ENCODE data around the gene CBLN1.
"Not testable (repeated sequence)": the region's sequence is repeated elsewhere in the genome, so short reads cannot be mapped to it uniquely, and the experiment has no call there.

The CBLN1 gene

DNA sequence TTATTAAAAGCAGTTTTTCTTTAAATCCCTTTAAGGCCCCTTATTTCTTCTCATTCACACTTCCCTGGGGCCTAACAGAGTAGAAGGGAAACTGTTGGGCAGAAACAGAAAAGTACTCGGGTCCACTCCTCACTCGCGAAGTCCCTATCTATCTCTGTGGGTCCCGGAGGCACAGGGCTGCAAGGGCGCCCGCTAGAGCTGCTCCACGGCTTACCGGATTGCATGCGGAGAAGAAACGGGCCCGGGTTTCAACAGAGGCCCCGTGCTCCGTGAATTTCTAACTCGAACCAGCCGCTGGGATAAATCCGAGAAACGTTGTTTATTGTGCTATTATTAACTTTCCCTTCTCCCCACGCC, 4.3 kb downstream of the CBLN1 start:
- no peak for DNase-seq

DNA sequence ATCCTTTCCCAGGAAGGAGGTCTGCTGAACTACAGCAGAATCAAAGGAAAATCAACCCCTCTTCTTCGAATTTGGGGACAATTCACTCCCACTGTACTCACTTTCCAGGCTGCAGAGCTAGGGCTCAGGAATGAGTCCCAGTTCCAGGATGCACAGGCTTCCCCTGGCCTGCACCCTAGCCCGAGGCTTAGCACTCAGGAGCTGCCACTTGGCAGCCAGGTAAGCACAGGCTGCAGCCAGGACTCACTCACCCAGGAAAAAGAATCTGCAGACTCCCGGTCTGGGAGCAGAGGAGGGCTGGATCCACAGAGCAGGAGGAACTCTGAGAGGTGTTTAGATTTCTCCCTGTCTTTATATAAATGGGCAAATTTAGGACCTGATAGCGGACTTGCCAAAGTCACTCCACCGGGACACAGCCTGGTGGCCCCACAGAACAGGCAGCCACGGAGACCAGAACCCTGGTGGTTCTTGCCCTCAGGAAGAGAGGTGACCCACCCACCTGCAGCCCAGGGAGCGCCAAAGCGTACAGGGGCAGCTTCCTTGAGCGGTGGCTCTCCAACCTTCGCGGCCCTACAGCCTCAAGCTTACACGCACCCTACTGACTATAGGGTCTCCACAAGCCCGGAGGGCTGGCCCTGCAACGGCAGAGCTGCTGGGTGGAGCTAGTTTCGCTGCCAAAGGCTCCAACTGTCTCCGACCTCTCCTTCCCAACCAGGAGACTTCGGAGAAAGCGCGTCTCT, 4.8 kb downstream of the CBLN1 start:
- no peak for DNase-seq

DNA sequence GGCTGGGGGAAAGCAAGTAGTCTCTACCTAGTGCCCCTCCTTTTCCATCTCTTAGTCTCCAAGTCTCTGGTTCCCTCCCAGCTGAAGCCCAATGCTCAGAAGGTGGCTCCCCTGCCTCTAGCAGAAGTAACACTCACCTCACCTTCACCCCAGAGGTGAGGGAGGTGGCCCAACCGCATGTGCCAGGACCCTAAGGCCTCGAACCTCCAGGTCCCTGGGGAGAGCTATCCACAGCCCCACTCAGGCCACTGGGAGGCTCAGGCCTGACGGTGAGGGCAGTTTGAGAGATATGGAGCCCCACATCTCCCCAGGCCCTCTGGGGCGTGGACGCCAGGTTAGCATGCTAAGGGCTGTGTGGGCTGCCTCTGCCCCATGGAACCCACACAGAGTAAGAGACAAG, 5.8 kb downstream of the CBLN1 start:
- no peak for DNase-seq

DNA sequence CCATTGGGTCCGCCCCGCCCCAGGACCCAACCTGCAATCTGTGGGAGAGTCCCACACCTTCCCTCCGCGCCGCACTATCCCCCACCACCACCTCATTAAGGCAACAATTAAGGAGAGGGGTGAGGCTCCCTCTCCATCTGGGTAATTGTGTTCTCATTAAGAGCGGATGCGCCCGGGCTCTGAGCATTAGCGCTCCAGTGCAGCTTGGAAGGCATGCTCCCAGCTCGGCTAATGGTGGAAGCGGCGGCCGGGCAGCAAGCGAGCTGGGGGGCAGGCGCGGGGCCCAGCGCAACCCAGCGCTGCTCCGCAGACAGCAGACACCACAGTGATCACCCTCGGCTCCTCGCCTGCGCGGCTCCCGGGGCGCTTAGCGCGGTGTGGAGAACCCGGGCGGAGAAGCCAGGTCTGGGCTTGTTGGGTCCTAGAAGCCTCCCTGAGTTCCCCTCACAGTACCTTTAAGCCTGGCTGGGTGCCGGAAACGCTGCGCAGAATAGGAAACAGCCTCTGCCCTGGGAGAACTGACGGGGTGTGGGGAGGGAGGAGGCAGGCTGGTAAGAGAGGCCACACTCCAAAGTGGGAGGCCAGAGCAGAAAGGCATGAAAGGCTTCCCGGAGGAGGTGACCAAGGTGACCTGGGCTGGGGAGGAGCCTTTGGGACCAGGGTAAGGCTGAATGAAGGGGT, 6.4 kb downstream of the CBLN1 start:
- no peak for DNase-seq

DNA sequence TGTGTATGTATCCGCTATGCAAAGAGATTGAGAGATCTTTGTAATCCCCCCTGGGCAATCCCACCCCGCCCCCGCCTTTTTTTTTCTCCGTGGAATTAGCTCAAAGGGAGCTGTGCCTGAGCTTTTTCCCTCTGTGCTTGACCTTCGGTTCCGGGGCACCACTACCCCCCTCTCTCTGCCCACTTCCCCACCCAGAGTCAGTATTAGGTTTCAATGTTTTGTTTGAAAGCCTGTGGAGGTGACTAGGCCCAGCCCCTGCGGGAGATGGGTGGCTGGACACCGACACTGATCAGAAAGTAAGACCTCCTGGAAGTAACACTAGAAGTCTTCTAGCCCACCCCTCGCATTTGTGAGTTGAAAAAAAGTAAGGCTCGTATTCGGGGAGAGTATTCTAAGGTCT, 7.0 kb downstream of the CBLN1 start:
- no peak for DNase-seq

DNA sequence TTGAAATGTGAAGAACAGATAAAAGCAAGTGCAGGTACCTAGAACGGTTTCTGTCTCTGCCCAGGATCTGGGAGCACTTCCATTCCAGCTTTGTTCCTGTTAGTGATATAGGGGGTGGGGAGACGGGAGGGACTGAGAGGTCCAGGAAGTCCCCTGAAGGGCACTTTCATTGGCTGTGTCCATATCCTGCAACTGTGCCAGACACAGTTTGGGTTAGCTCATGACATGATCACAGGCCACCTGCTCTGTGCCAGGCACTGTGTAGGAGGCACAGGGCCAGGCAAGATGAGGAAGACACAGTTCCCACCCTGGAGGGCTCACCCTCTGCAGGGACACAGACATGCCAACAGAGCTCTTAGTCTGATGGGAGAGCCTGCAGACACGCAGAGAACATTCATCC, 7.9 kb downstream of the CBLN1 start:
- DNase-seq, result no peak

DNA sequence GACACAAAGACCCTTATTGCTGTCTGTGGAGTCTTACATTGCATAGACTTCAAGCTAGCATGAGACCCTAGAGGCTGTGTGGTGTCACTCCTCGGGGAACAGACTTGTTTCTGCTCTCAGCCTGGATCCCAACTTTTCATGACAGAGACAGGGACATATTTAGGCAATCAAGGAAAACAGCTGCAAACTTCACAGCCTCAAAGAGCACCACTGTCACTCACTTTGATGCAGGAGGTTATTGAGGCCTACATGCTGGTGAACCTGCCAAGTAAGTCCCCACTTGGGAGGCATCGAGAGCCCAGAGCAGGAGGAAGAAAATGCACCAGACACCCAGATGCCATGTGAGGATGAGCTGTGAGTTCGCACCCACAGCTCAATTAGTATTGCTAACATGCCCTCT, 10.3 kb downstream of the CBLN1 start:
- no peak for DNase-seq

DNA sequence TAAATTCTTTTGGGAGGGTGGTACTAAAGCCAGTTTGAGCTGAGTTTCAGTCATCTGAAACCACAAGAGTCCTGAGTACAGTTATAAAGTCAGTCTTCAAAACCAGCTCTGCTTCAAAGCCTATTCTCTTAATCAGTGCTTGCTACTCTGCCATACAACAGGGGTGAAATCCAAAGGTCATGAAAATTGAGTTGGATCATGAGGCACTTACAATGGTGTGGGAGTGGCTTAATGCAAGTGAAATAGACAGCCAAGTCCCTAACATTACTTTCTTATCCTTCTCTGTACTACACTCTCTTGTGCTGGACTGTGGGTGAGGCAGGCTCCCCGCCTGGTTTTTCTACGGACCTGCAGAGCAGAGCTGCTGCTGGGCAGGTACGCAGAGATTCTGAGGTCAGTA, 12.4 kb downstream of the CBLN1 start:
- DNase-seq, result no peak

DNA sequence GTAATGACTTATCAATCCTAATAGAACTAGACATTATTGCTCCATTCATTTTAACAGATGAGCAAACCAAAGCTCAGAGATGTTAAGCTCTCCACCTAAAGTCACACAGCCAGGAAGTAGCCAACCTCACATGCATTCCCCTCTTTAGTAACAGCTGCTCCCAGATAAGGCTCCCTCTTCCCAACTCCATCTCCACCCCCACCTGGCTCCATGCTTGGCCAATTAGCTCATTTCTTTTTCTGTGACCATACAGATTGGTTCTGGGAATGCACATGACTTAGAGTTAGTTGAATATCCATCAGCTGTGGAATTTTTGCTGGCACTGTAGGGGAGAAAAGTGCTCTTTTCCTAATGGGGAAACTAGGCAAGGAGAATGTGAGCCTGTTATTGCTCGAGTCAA, 13.0 kb downstream of the CBLN1 start:
- no peak for DNase-seq

DNA sequence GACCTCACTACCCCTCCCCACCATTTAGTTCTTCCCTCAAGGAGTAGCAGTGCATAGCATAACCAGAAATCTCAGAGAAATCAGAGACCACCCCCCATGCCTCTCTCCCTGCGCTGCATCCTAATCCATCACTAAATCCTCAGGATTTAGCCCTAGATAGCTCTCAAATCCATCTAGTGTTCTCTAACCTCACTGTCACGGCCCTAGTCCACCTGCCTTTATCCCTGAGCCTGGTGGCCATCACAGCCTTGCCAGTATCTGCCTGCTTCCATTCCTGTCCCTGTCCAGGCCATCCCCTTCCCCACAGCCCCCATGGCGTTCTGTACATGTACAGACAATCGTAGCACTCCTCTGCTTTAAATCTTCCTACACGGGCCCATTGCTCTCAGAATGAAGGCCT, 19.1 kb downstream of the CBLN1 start:
- no peak for DNase-seq

DNA sequence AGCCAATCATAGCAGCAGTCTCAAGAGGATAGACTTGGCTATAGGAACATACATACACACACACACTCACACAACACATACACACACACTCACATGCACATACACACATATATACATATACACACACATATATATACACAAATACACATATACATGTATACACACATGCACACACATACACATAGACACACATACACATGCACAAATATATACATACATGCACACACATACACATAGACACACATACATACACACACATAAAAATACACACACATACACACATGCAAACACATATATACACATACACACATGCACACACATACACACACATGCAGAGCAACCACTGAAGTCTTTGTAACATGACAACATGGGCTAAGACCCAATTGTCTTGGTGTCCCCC, 19.7 kb downstream of the CBLN1 start:
- no peak for DNase-seq

DNA sequence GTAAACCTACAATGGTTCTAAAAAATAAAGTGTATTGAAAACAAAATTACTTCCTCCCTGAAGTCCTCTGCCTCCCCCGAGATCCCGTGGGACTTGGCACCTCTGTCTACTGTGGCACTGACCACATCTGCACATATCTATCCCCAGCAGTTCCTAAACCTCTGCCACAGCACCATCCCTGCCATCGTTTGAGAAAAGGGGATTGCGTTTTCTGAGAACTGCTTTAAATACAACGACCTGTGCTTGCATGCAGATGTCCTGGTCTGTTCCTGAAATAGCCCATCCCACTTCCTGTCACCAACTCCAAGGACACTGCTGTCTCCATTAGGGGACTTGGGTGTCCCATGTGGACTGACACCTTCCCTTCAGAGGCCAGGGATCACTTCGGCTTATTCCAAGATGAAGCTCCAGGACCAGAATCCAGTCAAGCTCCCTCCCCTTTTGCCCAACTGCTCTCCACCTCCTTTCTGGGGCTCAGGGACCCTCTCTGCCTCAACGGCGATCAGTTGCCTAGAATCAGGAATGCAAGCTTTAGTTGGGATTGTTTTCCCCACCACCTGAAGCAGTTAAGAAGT, 20.6 kb downstream of the CBLN1 start:
- no peak for DNase-seq

DNA sequence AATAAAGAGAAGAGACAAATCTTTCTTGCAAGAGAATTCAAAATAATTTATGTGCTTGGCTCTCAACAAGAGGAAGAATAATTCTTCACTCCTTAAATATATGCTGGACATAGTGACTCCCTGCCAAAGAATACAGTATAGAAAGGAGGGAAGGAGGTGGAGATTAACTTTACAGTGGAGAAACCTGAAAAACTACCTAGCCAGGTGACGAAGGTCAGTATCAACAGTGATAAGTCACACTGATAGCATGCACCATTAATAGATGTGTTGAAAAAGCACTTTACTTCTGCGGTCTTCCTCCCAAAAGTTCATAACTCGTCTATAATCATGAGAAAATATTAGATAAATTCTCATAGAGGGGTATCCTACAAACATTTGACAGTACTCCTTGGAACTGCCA, 21.4 kb downstream of the CBLN1 start:
- no peak for DNase-seq

DNA sequence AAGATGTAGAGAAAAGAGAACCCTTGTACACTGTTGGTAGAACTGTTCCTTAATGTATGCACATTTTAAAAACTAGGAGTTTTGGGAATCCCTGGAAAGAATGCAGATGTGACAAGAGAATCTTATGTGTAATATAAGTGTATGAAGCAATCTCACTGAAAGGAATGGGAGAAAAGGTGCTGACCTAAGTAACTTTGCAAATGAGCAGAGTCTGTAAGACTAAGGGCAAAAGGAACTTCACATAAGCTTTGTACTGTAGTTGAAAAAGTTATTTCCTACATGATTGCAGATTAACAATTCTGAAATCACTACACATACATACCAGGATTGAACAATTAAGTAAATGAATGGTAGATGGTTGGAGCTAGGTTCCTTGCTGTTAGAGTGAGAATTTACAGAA, 22.3 kb downstream of the CBLN1 start:
- no peak for DNase-seq

DNA sequence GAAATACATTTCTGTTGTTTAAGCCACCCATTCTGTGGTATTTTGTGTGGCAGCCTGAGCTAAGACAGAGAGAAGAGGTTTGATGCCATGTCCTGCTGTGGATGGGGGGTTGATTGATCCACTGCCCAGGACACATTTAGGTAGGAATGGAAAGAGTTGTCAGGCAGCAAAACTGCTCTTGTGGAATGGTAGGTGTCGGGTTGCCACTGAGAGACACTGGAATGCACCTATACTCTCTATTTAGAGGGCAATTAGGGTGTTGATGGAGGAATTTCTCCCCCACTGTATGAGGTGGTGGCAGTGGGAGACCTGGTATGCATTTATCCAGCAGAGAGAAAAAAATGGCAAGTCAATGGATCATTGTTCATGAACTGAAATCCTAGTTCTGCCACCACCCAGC, 30.9 kb downstream of the CBLN1 start:
- DNase-seq, result no peak

DNA sequence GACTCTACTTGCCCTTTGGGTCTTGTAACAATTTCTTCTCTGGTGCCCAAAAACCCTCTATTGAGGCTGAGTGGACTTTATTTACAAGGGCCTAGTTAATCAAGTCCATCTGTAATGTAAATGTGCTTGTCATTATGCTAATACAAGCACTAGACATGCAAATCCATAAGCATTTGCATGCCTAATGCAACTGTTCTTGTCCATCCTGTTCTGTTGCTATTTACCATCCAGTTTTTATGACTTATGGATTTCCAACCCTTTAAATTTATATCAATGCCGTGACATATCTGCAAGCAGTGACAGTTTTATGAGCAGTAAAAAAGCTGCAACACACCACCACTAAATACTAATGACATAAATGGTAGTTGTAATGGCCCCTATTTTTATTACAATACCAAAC, 33.4 kb downstream of the CBLN1 start:
- DNase-seq, result no peak

DNA sequence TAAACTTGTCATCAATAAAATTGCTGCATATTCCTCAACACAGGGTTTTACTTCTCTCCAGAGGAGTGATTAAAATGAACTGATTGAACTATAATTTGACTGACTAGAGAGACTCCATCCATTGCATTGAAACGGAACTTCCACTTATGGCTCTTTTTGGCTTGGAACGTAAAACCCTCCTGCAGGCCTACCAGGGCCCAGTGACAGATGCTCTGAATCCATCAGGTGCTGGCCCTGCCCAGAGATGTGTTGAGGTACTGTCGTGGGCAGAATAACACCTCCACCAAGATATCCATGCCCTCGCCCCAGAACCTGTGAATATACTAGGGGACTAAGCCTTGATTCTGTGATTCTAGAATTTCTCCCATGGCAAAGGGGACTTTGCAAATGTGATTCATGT, 45.4 kb downstream of the CBLN1 start:
- no peak for DNase-seq

DNA sequence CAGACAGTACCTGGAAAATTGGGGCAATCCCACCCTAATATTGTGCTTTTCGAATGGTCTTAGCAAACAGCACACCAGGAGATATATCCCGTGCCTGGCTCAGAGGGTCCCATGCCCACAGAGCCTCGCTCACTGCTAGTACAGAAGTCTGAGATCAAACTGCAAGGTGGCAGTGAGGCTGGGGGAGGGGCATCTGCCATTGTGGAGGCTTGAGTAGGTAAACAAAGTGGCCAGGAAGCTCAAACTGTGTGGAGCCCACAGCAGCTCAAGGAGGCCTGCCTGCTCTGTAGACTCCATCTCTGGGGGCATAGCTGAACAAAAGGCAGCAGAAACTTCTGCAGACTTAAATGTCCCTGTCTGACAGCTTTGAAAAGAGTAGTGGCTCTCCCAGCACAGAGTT, 53.3 kb downstream of the CBLN1 start:
- DNase-seq, result not testable (repeated sequence)

Measured in NK-92 treated with Interleukin-12 subunit alpha and Interleukin-12 subunit beta, amount 100 ng/mL, for 24 hours (cell line).